ENCODE measurements around the gene PTBP1. TPM values are rescaled to one million over a fixed set of nuclear protein-coding genes. Genes with fewer than 3 reads are reported as not detected.
A peak's percentile ranks its signal among the peaks of the same experiment; 100 is the strongest.

PTBP1 gene
- total and polyA plus RNA-seq, 2 of the 13 experiments (the other 11 are each of a cell fraction or from before 2014, with no cell fraction given), result 195 to 288 TPM

GRCh38 chr19:797528-798414, 519 bp downstream of the PTBP1 start (continued):
- TF ChIP-seq RFXAP (CRISPR knock-in tag; IDR thresholded peaks at IDR 0.05; ENCODE audit: borderline replicate concordance) (no peak), ZNF770 (CRISPR knock-in tag; IDR thresholded peaks at IDR 0.05) (no peak), ZNF607 (CRISPR knock-in tag; IDR thresholded peaks at IDR 0.05; ENCODE audit: borderline replicate concordance) (no peak), DMTF1 (CRISPR knock-in tag; IDR thresholded peaks at IDR 0.05) (no peak), SRF (IDR thresholded peaks at IDR 0.05; ENCODE audit: low read depth, low read length) (no peak), RBFOX2 (IDR thresholded peaks at IDR 0.05; ENCODE audit: low read depth, low read length) (peak; percentile 92), FOSL1 (CRISPR knock-in tag; IDR thresholded peaks at IDR 0.05; ENCODE audit: borderline replicate concordance) (no peak), ZNF234 (CRISPR knock-in tag; conservative IDR thresholded peaks at IDR 0.05) (no peak), CTCF (CRISPR knock-in tag; IDR thresholded peaks at IDR 0.05) (no peak), SMARCE1 (IDR thresholded peaks at IDR 0.05; ENCODE audit: borderline replicate concordance) (no peak), ETV5 (CRISPR knock-in tag; IDR thresholded peaks at IDR 0.05; ENCODE audit: borderline replicate concordance) (no peak), SNAPC5 (CRISPR knock-in tag; IDR thresholded peaks at IDR 0.05; ENCODE audit: borderline replicate concordance) (no peak), ZNF639 (CRISPR knock-in tag; conservative IDR thresholded peaks at IDR 0.05) (no peak), ZBTB2 (CRISPR knock-in tag; IDR thresholded peaks at IDR 0.05; ENCODE audit: low read depth) (peak; percentile 69; the same call in 1 of the 2 replicates), THAP9 (CRISPR knock-in tag; IDR thresholded peaks at IDR 0.05; ENCODE audit: borderline replicate concordance) (no peak)
